Activated CD8-positive, alpha-beta memory T cell treated with anti-CD3 and anti-CD28 coated beads, Interleukin-2, amount 10 ng/mL, durations not matched to agents 7 days and 5 days (primary cell): ENCODE data around the gene MVB12A. TPM values are rescaled to one million over a fixed set of nuclear protein-coding genes. Genes with fewer than 3 reads are reported as not detected.

Source experiments
- ATAC-seq: fragments of 150-1000 bp; cut with Tn5 transposase; one replicate; pipeline ENCODE4 v1.10.0; 2021; ENCODE audit warnings: moderate library complexity
- CTCF ChIA-PET: fragments of 350-600 bp; sonication (Branson Sonifier 250); formaldehyde crosslinking; loops from one replicate; lab custom pipeline; 2021; ENCODE audit warnings: antibody characterized with exemption; lab: Charles Lee
- DNase-seq: peaks from one replicate; pipeline ENCODE4 v3.0.0-alpha.2; 2020
- H3K27ac Mint-ChIP-seq: one replicate; pipeline ENCODE4 v1.8.0; 2021; ENCODE audit warnings: mild to moderate bottlenecking, mixed read lengths
- H3K27me3 Mint-ChIP-seq: one replicate; pipeline ENCODE4 v1.8.0; 2021; ENCODE audit warnings: mixed read lengths
- H3K36me3 Mint-ChIP-seq: one replicate; pipeline ENCODE4 v1.8.0; 2021; ENCODE audit warnings: mild to moderate bottlenecking, mixed read lengths
- H3K4me1 Mint-ChIP-seq: one replicate; pipeline ENCODE4 v1.8.0; 2021; ENCODE audit warnings: mixed read lengths
- H3K4me3 Mint-ChIP-seq: one replicate; pipeline ENCODE4 v1.8.0; 2021; ENCODE audit warnings: mild to moderate bottlenecking, moderate library complexity, mixed read lengths
- H3K9me3 Mint-ChIP-seq: one replicate; pipeline ENCODE4 v1.8.0; 2022; ENCODE audit warnings: low read depth, mixed read lengths
- total RNA-seq, 2 experiments: library from RNA; stranded (reverse); gene quantifications; one replicate each; pipeline ENCODE4 v1.2.3, GENCODE V29; 2021

MVB12A gene
- total RNA-seq, 2 experiments from 2014 or later = 40.4 to 51.1 TPM

DNA sequence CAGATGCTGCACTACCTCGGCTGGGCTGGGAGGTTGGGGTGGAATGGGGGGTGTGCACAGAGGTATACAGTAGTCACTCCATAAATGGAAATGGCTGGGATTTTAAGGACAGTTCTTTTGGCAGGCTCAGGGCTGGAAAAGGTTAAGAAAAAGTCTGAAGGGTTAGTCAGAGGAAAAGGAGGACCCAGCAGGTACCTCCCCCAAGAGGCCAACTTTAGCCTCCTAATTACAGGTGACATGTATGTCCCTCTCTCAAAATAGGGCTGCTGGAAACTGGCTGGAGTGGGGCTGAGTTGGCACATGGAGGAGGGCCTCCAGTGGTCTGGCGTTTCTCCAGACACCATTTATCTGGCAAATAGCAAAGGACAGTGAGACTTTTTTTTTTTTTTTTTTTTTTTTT lies 26.8 kb upstream of the MVB12A start:
- CTCF ChIA-PET = interaction anchor here (0.6 to 1.4 kb wide), 2 partner anchors 12 to 60 kb away, joined by 3 to 4 read pairs; partner anchors contain the start of gene BST2
- no peak for DNase-seq
- Mint-ChIP-seq H3K27ac (no peak overlapping the region), H3K4me1 (peaks cover 32% of the 10 kb centered on the region), H3K9me3 (no peaks in the 10 kb centered on the region), H3K4me3 (no peak overlapping the region), H3K36me3 (peaks cover 7% of the 10 kb centered on the region), H3K27me3 (peaks cover 31% of the 10 kb centered on the region)
- ATAC-seq = no peak

DNA sequence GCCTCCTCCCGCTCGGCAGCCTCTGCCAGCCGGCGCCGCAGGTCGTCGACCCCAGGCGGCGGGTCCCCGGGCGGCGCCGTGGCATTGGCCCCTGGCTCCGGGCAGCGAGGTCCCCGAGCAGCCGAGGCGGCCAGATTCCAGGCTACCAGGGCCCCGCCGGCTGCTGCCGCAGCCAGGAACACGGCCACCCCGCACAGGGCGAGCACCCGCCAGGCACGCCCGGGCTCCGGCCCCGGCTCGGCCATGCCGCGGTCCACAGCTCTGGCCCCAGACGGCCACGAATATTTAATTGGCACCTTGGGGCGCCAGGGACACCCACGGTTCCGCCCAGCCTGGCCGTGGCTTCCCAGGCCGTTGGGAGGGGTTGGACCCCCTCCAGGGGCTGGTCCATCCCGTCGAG lies 25.9 kb upstream of the MVB12A start, which contains the start of gene CCDC194:
Gene CCDC194 (minus strand): TSS at position 283 of the 400 bp plus-strand sequence. CDS start 38 bp downstream, at position 245.
- no peak for DNase-seq
- peak within 1 kb of the TSS; percentile 61 for H3K27ac Mint-ChIP-seq
- no peak for ATAC-seq
- peaks cover 32% of the 10 kb centered on the region for H3K4me1 Mint-ChIP-seq
- H3K9me3 Mint-ChIP-seq = no peaks in the 10 kb centered on the region
- no peak within 1 kb of the TSS for H3K4me3 Mint-ChIP-seq
- CTCF ChIA-PET = interaction anchor here (0.6 to 1.1 kb wide), 2 partner anchors 11 to 103 kb away, joined by 3 to 4 read pairs; partner anchors contain the start of gene BST2
- H3K36me3 Mint-ChIP-seq = peaks cover 9% of the 10 kb centered on the region
- H3K27me3 Mint-ChIP-seq = peaks cover 25% of the 10 kb centered on the region

DNA sequence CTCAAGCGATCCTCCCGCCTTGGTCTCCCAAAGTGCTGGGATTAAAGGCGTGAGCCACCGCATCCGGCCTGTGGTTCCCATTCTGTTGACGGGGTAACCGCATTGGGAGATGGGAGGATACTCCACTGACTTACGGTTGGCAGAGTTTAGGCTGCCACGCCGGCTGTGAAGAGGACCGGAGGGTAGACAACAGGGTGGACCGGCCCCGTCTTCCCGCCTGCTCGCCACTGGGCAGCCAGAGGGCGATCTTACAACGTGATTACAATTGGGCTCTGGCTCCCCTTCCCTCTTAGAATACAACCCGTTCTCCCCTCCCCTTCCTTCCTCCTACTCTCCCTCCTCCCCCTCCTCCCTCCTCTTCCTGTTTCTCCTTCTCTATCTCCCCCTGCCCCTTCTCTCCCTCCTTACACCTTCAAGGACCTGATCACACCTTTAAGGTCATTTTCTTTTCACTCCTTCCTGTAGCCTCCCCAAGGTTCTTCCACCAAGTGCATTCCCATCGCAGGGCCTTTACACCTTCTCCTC lies 24.9 kb upstream of the MVB12A start:
- peaks cover 10% of the 10 kb centered on the region for H3K36me3 Mint-ChIP-seq
- H3K27me3 Mint-ChIP-seq = peaks cover 15% of the 10 kb centered on the region
- CTCF ChIA-PET = interaction anchor here (0.6 to 1.7 kb wide), 3 partner anchors 9 to 323 kb away, joined by 3 to 8 read pairs (median 4); partner anchors contain the start of gene BST2
- DNase-seq = peak; percentile 52
- no peak for ATAC-seq
- no peak overlapping the region for H3K4me3 Mint-ChIP-seq
- H3K27ac Mint-ChIP-seq = peak overlapping the region; percentile 61
- H3K9me3 Mint-ChIP-seq = no peaks in the 10 kb centered on the region
- H3K4me1 Mint-ChIP-seq = peaks cover 32% of the 10 kb centered on the region

DNA sequence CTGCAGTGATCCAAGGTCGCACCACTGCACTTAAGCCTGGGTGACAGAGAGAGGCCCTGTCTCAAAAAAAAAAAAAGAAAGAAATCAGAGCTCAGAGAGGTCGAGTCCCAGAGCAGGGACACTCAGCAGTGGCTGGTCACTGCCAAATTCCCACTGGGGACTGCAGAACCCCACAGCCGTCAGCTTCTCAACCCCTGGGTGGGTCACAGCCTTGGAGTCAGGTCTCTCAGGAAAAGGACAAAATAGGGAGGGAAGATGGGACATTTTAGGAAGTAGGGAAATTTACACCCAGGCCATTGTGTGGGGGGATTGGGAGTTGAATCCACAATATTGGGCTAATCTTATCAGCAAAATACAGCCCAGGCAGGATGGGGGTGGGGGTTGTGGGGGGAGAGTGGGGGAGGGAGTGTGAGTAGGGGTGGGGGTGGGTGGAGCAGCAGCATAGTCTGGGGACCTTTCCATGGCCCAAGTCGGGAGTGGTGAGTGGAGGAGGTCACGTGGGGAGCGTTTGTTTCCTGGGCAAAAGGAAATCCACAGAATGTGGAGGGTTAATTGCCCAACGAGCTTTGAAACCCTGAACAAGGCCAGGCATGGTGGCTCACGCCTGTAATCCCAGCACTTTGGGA lies 20.8 kb upstream of the MVB12A start:
- CTCF ChIA-PET = interaction anchor here (1.0 to 1.6 kb wide), 2 partner anchors 10 to 14 kb away, joined by 4 to 8 read pairs; no protein-coding TSS in a partner anchor
- DNase-seq = no peak
- H3K27ac Mint-ChIP-seq = no peak overlapping the region
- H3K27me3 Mint-ChIP-seq = no peaks in the 10 kb centered on the region
- no peak for ATAC-seq
- H3K4me1 Mint-ChIP-seq = peaks cover 25% of the 10 kb centered on the region
- H3K36me3 Mint-ChIP-seq = peaks cover 34% of the 10 kb centered on the region
- H3K4me3 Mint-ChIP-seq = no peak overlapping the region
- no peaks in the 10 kb centered on the region for H3K9me3 Mint-ChIP-seq

DNA sequence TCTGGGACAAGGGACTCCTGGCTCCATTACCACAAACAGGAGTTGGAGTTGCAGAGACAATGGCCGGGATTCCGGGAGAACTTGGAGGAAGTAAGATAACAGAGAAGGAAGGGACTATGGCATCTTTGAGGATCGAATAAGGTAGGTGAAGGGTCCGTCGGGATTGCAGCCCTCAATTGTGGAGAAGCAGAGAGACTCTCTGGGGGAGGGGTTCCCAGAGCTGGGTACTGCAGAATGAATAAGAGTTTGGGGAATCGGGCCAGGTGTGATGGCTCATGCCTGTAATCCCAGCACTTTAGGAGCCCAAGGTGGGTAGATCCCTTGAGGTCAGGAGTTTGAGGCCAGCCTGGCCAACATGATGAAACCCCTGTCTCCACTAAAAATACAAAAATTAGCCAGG lies 18.2 kb upstream of the MVB12A start:
- Mint-ChIP-seq H3K36me3 (peaks cover 47% of the 10 kb centered on the region), H3K9me3 (no peaks in the 10 kb centered on the region), H3K4me3 (no peak overlapping the region), H3K4me1 (peaks cover 22% of the 10 kb centered on the region), H3K27ac (no peak overlapping the region), H3K27me3 (no peaks in the 10 kb centered on the region)
- no peak for ATAC-seq
- CTCF ChIA-PET = interaction anchor here (0.7 kb wide), 1 partner anchor 817 kb away, joined by 3 read pairs; no protein-coding TSS in a partner anchor
- no peak for DNase-seq

DNA sequence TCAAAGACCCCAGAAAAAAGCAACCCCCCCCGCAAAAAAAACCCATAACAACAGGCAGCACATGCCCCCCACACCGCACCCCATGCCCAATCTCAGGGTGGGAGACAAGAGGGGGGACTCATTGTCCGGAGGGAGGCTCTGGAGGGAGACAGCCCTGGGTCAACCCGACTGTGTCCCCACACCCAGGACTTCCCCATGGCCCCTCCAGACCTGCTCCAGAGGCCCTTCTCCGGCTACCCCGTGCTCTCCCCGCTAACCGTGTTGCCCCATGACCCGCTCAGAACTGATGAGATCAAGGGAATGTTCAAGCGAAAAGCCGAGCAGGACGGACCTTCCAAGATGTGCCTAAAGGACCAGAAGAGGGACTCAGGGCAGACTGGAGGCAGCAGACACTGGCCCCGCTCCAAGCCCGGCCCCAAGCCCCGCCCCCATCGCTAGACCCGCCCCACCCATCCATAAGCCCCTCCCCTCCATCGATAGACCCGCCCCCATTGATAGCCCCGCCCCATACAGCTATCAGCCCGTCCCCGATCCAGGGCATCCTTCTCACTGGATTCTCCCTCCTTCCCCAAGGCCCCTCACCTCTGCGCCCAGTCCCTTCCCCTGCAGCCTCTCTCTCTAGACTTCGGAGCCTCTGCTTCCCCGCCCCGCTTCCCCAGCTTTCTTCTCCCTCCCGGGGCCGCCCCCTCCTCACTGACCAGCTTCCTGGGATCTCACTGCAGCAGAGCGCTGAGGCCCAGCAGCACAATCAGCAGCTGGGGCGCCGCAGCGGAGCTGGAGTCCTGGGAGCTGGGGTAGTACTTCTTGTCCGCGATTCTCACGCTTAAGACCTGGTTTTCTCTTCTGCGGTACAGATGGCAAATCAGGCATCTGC lies 16.6 kb upstream of the MVB12A start:
- CTCF ChIA-PET = interaction anchor here (0.7 to 3.8 kb wide), 5 partner anchors 12 to 94 kb away, joined by 3 to 20 read pairs (median 3); partner anchors contain the start of gene DDA1
- peaks cover 44% of the 10 kb centered on the region for H3K36me3 Mint-ChIP-seq
- ATAC-seq = peak; percentile 16

DNA sequence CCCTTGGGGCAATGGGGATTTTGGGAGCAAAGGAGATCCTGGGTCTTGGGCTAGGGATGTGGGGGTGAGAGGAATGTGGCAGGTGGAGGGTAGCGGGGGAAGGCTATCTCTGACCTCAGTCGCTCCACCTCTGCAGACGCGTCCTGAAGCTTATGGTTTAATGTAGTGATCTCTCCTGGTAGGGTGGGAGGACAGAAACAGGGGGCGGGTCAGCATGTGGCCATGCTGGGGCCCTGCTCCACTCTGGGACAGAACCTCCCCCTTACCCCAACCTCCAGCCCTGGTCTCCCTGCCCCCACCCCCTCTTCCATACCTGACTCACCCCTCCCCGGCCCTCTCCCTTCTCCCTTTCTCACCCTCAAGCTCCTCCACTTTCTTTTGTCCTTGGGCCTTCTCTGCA lies 15.8 kb upstream of the MVB12A start:
- DNase-seq (peak; percentile 53), ATAC-seq (no peak)
- no peaks in the 10 kb centered on the region for H3K9me3 Mint-ChIP-seq
- H3K27me3 Mint-ChIP-seq = no peaks in the 10 kb centered on the region
- peaks cover 41% of the 10 kb centered on the region for H3K36me3 Mint-ChIP-seq
- peaks cover 29% of the 10 kb centered on the region for H3K4me1 Mint-ChIP-seq
- peak overlapping the region; percentile 97 for H3K27ac Mint-ChIP-seq
- CTCF ChIA-PET = interaction anchor here (0.9 to 3.8 kb wide), 4 partner anchors 13 to 95 kb away, joined by 3 to 20 read pairs (median 5); partner anchors contain the start of gene DDA1
- H3K4me3 Mint-ChIP-seq = peak overlapping the region; percentile 94

More for the DNA sequence above, 16.6 kb upstream of the MVB12A start:
- Mint-ChIP-seq H3K4me1 (peaks cover 29% of the 10 kb centered on the region), H3K27ac (peak overlapping the region; percentile 97), H3K27me3 (no peaks in the 10 kb centered on the region), H3K9me3 (no peaks in the 10 kb centered on the region), H3K4me3 (peak overlapping the region; percentile 94)
- peak; percentile 63 for DNase-seq

DNA sequence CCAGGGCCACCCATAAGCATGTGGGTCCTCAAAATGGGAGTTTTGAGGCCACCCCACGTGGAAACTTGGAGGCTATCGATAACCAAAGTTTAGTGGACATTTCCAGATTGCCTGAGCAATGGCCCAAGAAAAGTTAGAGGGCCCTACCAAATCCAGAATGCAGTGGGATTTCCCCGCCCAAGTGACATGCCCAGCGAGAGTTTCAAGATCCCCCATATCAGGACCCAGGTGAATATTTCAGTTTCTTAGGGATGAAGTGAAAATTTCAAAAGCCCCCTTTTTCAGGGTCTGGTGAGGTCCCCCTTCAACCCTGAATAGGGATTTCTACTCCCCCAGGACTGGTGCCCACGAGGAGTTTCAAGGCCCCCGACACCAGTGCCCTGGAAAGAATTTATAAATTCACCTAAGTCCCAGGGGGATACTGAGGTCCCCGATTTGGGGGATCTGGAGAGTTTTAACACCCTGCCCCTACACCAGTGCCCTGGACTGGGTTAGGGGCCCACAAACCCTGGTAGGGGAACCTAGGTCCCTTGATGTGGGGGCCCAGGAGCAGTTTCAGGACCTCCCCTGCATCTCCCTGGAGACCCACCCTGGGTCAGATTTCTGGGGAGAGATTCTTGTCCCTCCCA lies 15.1 kb upstream of the MVB12A start:
- Mint-ChIP-seq H3K27me3 (no peaks in the 10 kb centered on the region), H3K4me3 (peak overlapping the region; percentile 94), H3K27ac (peak overlapping the region; percentile 97), H3K9me3 (no peaks in the 10 kb centered on the region), H3K4me1 (peaks cover 32% of the 10 kb centered on the region), H3K36me3 (peaks cover 41% of the 10 kb centered on the region)
- DNase-seq = peak; percentile 44
- ATAC-seq = no peak
- CTCF ChIA-PET = interaction anchor here (0.6 to 3.8 kb wide), 11 partner anchors 11 to 112 kb away, joined by 3 to 20 read pairs (median 6); partner anchors contain the start of gene MRPL34

DNA sequence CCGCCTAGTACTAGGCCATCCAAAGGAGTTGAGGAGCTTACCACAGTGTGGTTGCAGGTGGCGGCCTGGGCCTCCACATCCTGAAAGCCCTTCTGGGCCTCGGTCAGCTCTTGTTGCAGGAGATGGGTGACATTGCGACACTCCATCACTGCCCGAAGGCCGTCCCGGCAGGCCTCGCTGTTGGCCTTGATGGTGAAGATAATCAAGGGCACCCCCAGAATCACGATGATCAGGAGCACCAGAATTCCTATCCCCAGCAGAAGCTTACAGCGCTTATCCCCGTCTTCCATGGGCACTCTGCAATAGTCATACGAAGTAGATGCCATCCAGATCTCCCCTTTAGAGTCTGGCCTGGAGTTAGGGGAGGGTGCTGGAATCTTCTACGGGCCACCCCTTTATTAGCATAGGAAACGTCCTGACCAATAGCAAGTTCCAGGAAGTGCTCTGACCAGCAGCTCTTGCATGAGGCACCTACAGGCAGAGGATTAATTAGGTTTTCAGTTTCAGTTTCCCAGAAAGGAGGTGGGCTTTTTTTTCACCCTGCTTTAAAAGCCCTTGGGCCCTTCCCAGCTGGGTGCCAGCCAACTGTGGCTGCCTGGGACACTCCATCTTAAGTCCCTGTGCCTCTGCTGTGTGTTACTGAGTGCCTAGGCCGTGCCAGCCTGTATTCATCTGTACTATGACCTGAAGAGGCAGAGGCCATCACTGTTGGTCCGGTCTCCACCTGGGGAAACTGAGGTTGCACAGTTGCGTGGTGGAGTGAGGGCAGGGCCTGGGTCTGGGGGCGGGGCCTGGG lies 14.4 kb upstream of the MVB12A start, which contains the start of gene BST2:
Gene BST2 (minus strand): TSS at position 381 of the 796 bp plus-strand sequence. CDS start 55 bp downstream, at position 326.
- Mint-ChIP-seq H3K4me3 (peak within 1 kb of the TSS; percentile 94), H3K36me3 (peaks cover 41% of the 10 kb centered on the region), H3K27me3 (no peaks in the 10 kb centered on the region), H3K27ac (peak within 1 kb of the TSS; percentile 97), H3K4me1 (peaks cover 32% of the 10 kb centered on the region), H3K9me3 (no peaks in the 10 kb centered on the region)
- CTCF ChIA-PET = interaction anchor here (0.6 to 3.8 kb wide), 14 partner anchors 10 to 113 kb away, joined by 3 to 20 read pairs (median 4); partner anchors contain the start of genes MRPL34 and MVB12A
- DNase-seq = peak; percentile 85
- ATAC-seq = peak; percentile 88

DNA sequence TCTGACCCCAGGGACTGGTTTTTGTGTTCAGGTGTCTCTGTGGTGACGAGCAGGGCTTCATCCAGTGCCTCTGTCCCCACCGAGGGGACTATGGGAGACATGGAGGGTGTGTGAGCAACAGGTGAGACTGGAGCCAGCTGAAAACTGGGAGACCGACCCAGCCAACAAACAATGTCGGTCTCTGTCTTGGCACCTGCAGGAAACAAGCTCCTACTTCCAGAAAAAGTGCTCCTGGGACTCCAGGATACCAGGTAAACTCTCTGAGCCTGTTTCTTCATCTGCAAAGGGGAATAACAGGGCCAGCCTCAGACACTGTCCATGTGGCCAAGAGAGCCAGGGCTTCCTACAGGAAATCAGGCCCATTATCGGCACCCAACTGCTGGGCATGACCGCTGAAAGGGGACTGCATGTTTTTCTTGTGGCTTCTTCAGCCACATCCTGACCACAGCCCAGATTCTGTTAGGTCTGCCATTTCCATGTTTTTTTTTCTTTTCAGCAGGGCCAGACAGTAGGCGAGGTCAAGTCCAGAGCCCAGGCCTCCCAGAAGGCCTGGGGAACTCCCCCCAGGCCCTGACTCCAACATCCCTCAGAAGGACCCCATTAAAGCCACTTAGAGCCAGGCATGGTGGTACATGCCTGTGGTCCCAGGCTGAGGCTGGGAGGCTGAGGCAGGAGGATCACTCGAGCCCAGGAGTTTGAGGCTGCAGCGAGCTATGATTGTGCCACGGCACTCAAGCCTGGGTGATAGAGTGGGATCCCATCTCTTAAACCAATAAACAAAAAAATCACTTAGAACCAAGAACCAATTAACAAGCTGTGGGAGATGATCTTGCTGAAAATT lies 13.6 kb upstream of the MVB12A start:
- Mint-ChIP-seq H3K36me3 (peaks cover 39% of the 10 kb centered on the region), H3K4me1 (peaks cover 32% of the 10 kb centered on the region), H3K27ac (peak overlapping the region; percentile 97), H3K4me3 (peak overlapping the region; percentile 94), H3K9me3 (no peaks in the 10 kb centered on the region), H3K27me3 (no peaks in the 10 kb centered on the region)
- DNase-seq (peak; percentile 88), ATAC-seq (peak; percentile 17)
- CTCF ChIA-PET = interaction anchor here (0.7 to 3.8 kb wide), 16 partner anchors 11 to 200 kb away, joined by 3 to 20 read pairs (median 4); partner anchors contain the start of genes MRPL34 and MVB12A

DNA sequence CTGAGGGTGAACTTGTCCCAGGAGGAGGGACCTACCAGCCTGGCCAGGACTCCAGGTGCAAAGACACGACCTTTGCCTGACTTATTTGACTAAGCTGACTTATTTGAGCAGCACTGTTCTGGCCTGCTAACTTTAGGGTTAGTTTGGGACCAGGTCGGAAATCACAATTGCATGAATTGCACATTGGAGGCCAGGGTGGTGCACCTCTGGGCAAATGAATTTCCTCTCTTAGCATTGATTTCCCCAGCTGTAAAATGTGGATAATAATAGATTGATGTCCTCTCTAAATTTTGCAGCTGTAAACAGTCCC lies 13.0 kb upstream of the MVB12A start:
- Mint-ChIP-seq H3K9me3 (no peaks in the 10 kb centered on the region), H3K27me3 (no peaks in the 10 kb centered on the region), H3K4me1 (peaks cover 32% of the 10 kb centered on the region), H3K36me3 (peaks cover 39% of the 10 kb centered on the region), H3K4me3 (peak overlapping the region; percentile 94), H3K27ac (peak overlapping the region; percentile 97)
- DNase-seq (peak; percentile 47), ATAC-seq (no peak)
- CTCF ChIA-PET = interaction anchor here (0.7 to 2.4 kb wide), 8 partner anchors 12 to 199 kb away, joined by 3 to 11 read pairs (median 4); partner anchors contain the start of gene MVB12A
